Lung (tissue), 13 donors: ENCODE results near the gene NRBF2. TPM values are rescaled to one million over a fixed set of nuclear protein-coding genes. Genes with fewer than 3 reads are reported as not detected.

ENCODE experiments used
- ATAC-seq: fragments of 200-7000 bp; cut with Tn5 transposase; one replicate; pipeline ENCODE4 v1.9.1; 2020; ENCODE audit warnings: moderate number of reproducible peaks; ENCODE audit not compliant: insufficient read depth, low FRiP score
- DNase-seq, 3 donors: peaks; one replicate each; pipeline ENCODE4 v3.0.0-alpha.2; 2013 to 2017
- H3K27ac ChIP-seq, 2 donors: one replicate each; pipeline ENCODE4 v1.5.1; 2013; ENCODE audit warnings: mild to moderate bottlenecking in 2 of 2, moderate library complexity in 2 of 2, control low read depth in 1 of 2, inconsistent platforms in 1 of 2, low read depth in 1 of 2, low read length in 1 of 2
- H3K27me3 ChIP-seq, 3 donors: one replicate each; pipeline ENCODE4 v1.5.1; 2013; ENCODE audit warnings: low read length in 2 of 3; ENCODE audit not compliant: control insufficient read depth in 3 of 3, insufficient read depth in 3 of 3
- H3K36me3 ChIP-seq, 4 donors: one replicate each; pipeline ENCODE4 v1.5.1; 2013; ENCODE audit warnings: low read length in 4 of 4, mild to moderate bottlenecking in 1 of 4, moderate library complexity in 1 of 4; ENCODE audit not compliant: control insufficient read depth in 4 of 4, insufficient read depth in 4 of 4
- H3K4me1 ChIP-seq, 5 donors: one replicate each; pipeline ENCODE4 v1.5.1; 2013; ENCODE audit warnings: low read length in 5 of 5, mild to moderate bottlenecking in 2 of 5, moderate library complexity in 1 of 5; ENCODE audit not compliant: control insufficient read depth in 5 of 5, insufficient read depth in 5 of 5
- H3K4me3 ChIP-seq: one replicate; pipeline ENCODE4 v1.5.1; 2013; ENCODE audit warnings: mild to moderate bottlenecking, control low read depth, moderate library complexity
- H3K9ac ChIP-seq, 2 donors: one replicate each; pipeline ENCODE4 v1.5.1; 2013; ENCODE audit warnings: low read length in 2 of 2, control low read depth in 1 of 2; ENCODE audit not compliant: insufficient read depth in 1 of 2
- H3K9me3 ChIP-seq, 4 donors: one replicate each; pipeline ENCODE4 v1.5.1; 2013; ENCODE audit warnings: low read length in 3 of 4, mild to moderate bottlenecking in 1 of 4, moderate library complexity in 1 of 4; ENCODE audit not compliant: control insufficient read depth in 4 of 4, insufficient read depth in 3 of 4
- WGBS, 2 donors: extraction: QIAGEN DNeasy Blood & Tissue Kit; methylation state at CpG; one replicate each; pipeline ENCODE4 v1.1.7; 2013; 5-methylcytosine and 5-hydroxymethylcytosine counted together
- polyA plus RNA-seq, 2 donors: library from polyadenylated mRNA; stranded (reverse); fragments of 200-250 nt; gene quantifications; one replicate each; pipeline ENCODE4 v1.2.1, GENCODE V29; 2013
- small RNA-seq: library from RNA; depleted of rRNA; stranded (forward); fragments of <200 nt; gene quantifications from one replicate; pipeline ENCODE3, GENCODE V24; 2014; ENCODE audit warnings: low replicate concordance
- total RNA-seq, 2 donors: library from RNA; depleted of rRNA in 1 of 2; stranded (reverse); fragments of >200 nt in 1 of 2; gene quantifications; one replicate each; pipeline ENCODE4 v1.2.1, GENCODE V29; 2014 to 2021
- TF ChIP-seq, protein P1 (sequence below): IDR thresholded peaks from 2 replicates; pipeline ENCODE4 v1.5.1; 2012; ENCODE audit warnings: mild to moderate bottlenecking; ENCODE audit errors: control extremely low read depth, extremely low read depth
- donor health status: control.
- donor health status: control.
- donor health status: Bipolar disorder and iron deficiency.
- donor health status: healthy.
- donor health status: DM: yes; HTN: yes; CAD: no.

The NRBF2 gene
- total and polyA plus RNA-seq, 4 donors, result 11.2 to 25.1 (median 19.9) TPM

DNA sequence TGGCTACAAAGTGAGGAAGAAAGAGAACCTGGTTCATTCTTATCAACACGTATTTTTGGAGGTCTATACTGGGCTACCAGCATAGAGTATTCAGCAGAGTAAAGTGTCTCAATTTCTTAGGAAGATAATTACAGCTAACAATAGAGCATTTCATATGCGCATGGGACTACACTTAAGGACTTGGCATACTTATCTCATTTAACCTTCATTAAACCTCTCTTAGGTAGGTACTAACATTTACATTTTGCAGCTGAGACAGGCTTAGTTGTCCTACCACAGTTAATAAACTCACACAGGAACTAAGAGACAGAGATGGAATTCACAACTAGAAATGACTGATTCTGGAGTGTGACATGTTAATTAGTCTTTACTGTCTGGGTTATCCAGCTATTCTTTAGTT lies 66.6 kb downstream of the NRBF2 start:
- Histone ChIP-seq H3K9ac (no peak overlapping the region), H3K9me3 (no peaks in the 10 kb centered on the region), H3K27ac (no peak overlapping the region), H3K36me3 (peaks cover 9 to 13% (median 10%) of the 10 kb centered on the region in 4 donors), H3K27me3 (no peaks in the 10 kb centered on the region), H3K4me3 (no peak overlapping the region), H3K4me1 (peaks cover 0 to 15% (median 3%) of the 10 kb centered on the region in 5 donors)
- TF ChIP-seq, protein P1, sequence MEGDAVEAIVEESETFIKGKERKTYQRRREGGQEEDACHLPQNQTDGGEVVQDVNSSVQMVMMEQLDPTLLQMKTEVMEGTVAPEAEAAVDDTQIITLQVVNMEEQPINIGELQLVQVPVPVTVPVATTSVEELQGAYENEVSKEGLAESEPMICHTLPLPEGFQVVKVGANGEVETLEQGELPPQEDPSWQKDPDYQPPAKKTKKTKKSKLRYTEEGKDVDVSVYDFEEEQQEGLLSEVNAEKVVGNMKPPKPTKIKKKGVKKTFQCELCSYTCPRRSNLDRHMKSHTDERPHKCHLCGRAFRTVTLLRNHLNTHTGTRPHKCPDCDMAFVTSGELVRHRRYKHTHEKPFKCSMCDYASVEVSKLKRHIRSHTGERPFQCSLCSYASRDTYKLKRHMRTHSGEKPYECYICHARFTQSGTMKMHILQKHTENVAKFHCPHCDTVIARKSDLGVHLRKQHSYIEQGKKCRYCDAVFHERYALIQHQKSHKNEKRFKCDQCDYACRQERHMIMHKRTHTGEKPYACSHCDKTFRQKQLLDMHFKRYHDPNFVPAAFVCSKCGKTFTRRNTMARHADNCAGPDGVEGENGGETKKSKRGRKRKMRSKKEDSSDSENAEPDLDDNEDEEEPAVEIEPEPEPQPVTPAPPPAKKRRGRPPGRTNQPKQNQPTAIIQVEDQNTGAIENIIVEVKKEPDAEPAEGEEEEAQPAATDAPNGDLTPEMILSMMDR, result no peak
- 97 to 100% methylated on average over 2 of the region's 2 CpGs for WGBS, 2 donors
- DNase-seq (no peak), ATAC-seq (no peak)

DNA sequence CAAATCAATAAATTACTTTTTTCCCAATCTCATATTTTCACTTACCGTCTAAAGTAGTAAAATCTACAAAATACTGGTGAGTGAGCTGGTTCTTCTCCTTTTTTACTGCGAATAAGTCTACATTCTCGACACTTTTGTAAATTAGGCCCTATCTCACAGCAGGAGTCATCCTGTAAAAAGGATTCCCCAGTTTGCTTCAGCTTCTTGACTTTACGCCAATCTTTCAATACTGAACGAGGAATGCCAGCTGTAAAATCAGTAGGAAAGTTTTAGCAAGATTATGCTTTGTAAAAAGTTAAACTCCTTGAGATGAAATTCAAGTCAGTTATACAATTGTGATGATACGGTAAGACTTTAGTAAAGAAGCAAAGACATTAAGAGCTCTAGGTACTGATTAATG lies 67.3 kb downstream of the NRBF2 start:
- no peaks in the 10 kb centered on the region for H3K9me3 ChIP-seq
- 72 to 73% methylated on average over 6 of the region's 6 CpGs for WGBS, 2 donors
- H3K4me1 ChIP-seq, result peaks cover 0 to 15% (median 5%) of the 10 kb centered on the region in 5 donors
- no peak overlapping the region for H3K27ac ChIP-seq
- no peak overlapping the region for H3K4me3 ChIP-seq
- no peaks in the 10 kb centered on the region for H3K27me3 ChIP-seq
- TF ChIP-seq, protein P1, result no peak
- H3K9ac ChIP-seq, result no peak overlapping the region
- DNase-seq (peak in 1 of 3 donors; percentile 23), ATAC-seq (no peak)
- H3K36me3 ChIP-seq, result peaks cover 5 to 10% (median 8%) of the 10 kb centered on the region in 4 donors

DNA sequence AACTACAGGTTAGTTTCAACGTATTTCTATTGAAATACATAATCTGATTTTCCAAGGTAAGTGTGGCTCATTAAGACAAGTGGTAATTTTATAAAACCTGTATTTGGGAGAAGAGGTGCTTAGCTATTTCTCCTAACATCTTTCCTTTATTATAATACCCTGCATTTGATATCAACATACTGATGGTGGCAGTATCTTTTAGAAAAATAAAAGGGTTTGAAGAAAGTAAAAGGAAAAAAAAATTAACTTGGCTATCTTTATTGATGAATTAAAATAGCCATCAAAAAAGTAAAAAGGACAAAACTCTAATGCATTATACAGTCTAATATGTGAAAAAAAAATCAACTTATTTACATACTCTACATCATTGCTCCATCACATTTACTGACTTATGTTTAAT lies 68.0 kb downstream of the NRBF2 start:
- ATAC-seq, result no peak
- 0% methylated on average over 1 of the region's 1 CpG for WGBS, 2 donors
- H3K9me3 ChIP-seq, result no peaks in the 10 kb centered on the region
- no peak overlapping the region for H3K4me3 ChIP-seq
- H3K9ac ChIP-seq, result no peak overlapping the region
- H3K27me3 ChIP-seq, result no peaks in the 10 kb centered on the region
- no peak for DNase-seq
- H3K27ac ChIP-seq, result no peak overlapping the region
- TF ChIP-seq, protein P1, result no peak
- peaks cover 5 to 10% (median 8%) of the 10 kb centered on the region in 4 donors for H3K36me3 ChIP-seq
- peaks cover 0 to 22% (median 5%) of the 10 kb centered on the region in 5 donors for H3K4me1 ChIP-seq

Small RNAs within 50 kb of the gene (small RNA-seq; reads per million reads assigned to genes)
- not detected for gene RNU6-543P
